ENCODE measurements around the gene GPRC5B. TPM values are rescaled to one million over a fixed set of nuclear protein-coding genes. Genes with fewer than 3 reads are reported as not detected.

The GPRC5B gene
- total RNA-seq, 1 donor from 2014 or later = 21.1 TPM

- Histone ChIP-seq H3K27ac (no peak overlapping the region), H3K4me1 (no peaks in the 10 kb centered on the region), H3K27me3 (no peaks in the 10 kb centered on the region), H3K4me3 (no peak overlapping the region), H3K36me3 (no peaks in the 10 kb centered on the region), H3K9me3 (no peaks in the 10 kb centered on the region)
- ATAC-seq (no peak), DNase-seq (no peak)
- TF ChIP-seq CTCF (IDR thresholded peaks at IDR 0.05) = no peak
- intact Hi-C loops (cut with DNase I) = no loop called here
Observed at GRCh38 chr16:19823322-19823721, 61.3 kb downstream of the GPRC5B start.

GRCh38 chr16:19822533-19822932 is 62.1 kb downstream of the GPRC5B start:
- no peak for ATAC-seq
- Histone ChIP-seq H3K9me3 (no peaks in the 10 kb centered on the region), H3K36me3 (no peaks in the 10 kb centered on the region), H3K27ac (no peak overlapping the region), H3K27me3 (no peaks in the 10 kb centered on the region), H3K4me1 (no peaks in the 10 kb centered on the region), H3K4me3 (no peak overlapping the region)
- no peak for TF ChIP-seq CTCF (IDR thresholded peaks at IDR 0.05)
- no peak for DNase-seq
- intact Hi-C loops (cut with DNase I) = no loop called here

GRCh38 chr16:19817875-19818274 is 66.8 kb downstream of the GPRC5B start:
- no peak overlapping the region for H3K4me3 ChIP-seq
- no peaks in the 10 kb centered on the region for H3K9me3 ChIP-seq

GRCh38 chr16:19817122-19817521 is 67.5 kb downstream of the GPRC5B start:
- TF ChIP-seq CTCF (IDR thresholded peaks at IDR 0.05) = no peak
- intact Hi-C loops (cut with DNase I) = no loop called here
- Histone ChIP-seq H3K4me1 (no peaks in the 10 kb centered on the region), H3K4me3 (no peak overlapping the region), H3K27ac (no peak overlapping the region), H3K36me3 (no peaks in the 10 kb centered on the region), H3K9me3 (no peaks in the 10 kb centered on the region), H3K27me3 (no peaks in the 10 kb centered on the region)
- ATAC-seq = no peak
- DNase-seq = no peak

More at GRCh38 chr16:19817875-19818274, 66.8 kb downstream of the GPRC5B start:
- DNase-seq = no peak
- intact Hi-C loops (cut with DNase I) = no loop called here
- TF ChIP-seq CTCF (IDR thresholded peaks at IDR 0.05) = no peak
- Histone ChIP-seq H3K36me3 (no peaks in the 10 kb centered on the region), H3K27me3 (no peaks in the 10 kb centered on the region), H3K27ac (no peak overlapping the region), H3K4me1 (no peaks in the 10 kb centered on the region)
- ATAC-seq = no peak

GRCh38 chr16:19815418-19815817 is 69.2 kb downstream of the GPRC5B start:
- DNase-seq = no peak
- Histone ChIP-seq H3K27me3 (no peaks in the 10 kb centered on the region), H3K36me3 (no peaks in the 10 kb centered on the region), H3K9me3 (no peaks in the 10 kb centered on the region), H3K27ac (no peak overlapping the region), H3K4me3 (no peak overlapping the region), H3K4me1 (no peaks in the 10 kb centered on the region)
- no peak for ATAC-seq
- intact Hi-C loops (cut with DNase I) = no loop called here
- TF ChIP-seq CTCF (IDR thresholded peaks at IDR 0.05) = no peak

GRCh38 chr16:19812986-19813385 is 71.7 kb downstream of the GPRC5B start:
- no peak for TF ChIP-seq CTCF (IDR thresholded peaks at IDR 0.05)
- Histone ChIP-seq H3K4me1 (peaks cover 15% of the 10 kb centered on the region), H3K27ac (no peak overlapping the region), H3K9me3 (no peaks in the 10 kb centered on the region), H3K27me3 (no peaks in the 10 kb centered on the region), H3K4me3 (no peak overlapping the region), H3K36me3 (no peaks in the 10 kb centered on the region)
- ATAC-seq (no peak), DNase-seq (no peak)
- intact Hi-C loops (cut with DNase I) = no loop called here
